ENCODE results near the gene TMEM37.

- TF ChIP-seq GTF2F1 (IDR thresholded peaks at IDR 0.05; ENCODE audit: low read depth, low read length): no peak
- TF ChIP-seq STAG1 (CRISPR knock-in tag; IDR thresholded peaks at IDR 0.05; ENCODE audit: borderline replicate concordance): no peak
- TF ChIP-seq REST (IDR thresholded peaks at IDR 0.05; ENCODE audit: borderline replicate concordance): no peak
- no peak for TF ChIP-seq REST (CRISPR knock-in tag; IDR thresholded peaks at IDR 0.05; ENCODE audit: low read depth)
- TF ChIP-seq E2F5 (CRISPR knock-in tag; IDR thresholded peaks at IDR 0.05): no peak
- no peak for TF ChIP-seq KDM2B (CRISPR knock-in tag; IDR thresholded peaks at IDR 0.05)
- TF ChIP-seq EWSR1 (IDR thresholded peaks at IDR 0.05; ENCODE audit: borderline replicate concordance, low read depth, partially characterized antibody): no peak
These were observed 3.9 kb upstream of the TMEM37 start for GRCh38 chr2:119427756-119428155.

All from K562 (cell line).